GM19395 (cell line): ENCODE data around the gene ANAPC7.
"Not testable (repeated sequence)": the region's sequence is repeated elsewhere in the genome, so short reads cannot be mapped to it uniquely, and the experiment has no call there.

Source experiments
- ATAC-seq: cut with Tn5 transposase; IDR thresholded peaks from one replicate; pipeline ENCODE4 v1.9.1; 2021; ENCODE audit warnings: mild to moderate bottlenecking, moderate library complexity; ENCODE audit not compliant: unreplicated experiment

The ANAPC7 gene

GRCh38 chr12:110349514-110350151 lies 53.9 kb downstream of the ANAPC7 start:
- no peak for ATAC-seq

DNA sequence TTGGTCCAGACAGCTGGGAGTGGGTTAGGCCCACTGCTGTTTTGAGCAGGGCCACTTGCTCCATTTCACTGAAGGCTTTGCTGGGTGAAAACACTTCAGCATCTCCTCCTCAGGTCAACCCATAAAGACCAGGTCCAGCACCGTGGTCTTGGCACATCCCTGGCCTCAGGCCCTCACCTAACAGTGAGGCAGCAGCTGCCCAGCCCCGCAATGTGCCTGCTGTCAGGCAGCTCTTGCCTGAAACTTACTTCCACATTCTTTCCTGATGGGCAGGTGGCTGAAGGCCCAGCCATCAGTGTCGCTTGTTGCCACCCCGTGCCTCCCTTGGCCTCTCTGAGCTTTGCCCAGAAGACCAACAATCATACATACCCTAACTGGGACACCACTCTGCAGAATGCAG lies 54.4 kb downstream of the ANAPC7 start:
- no peak for ATAC-seq

DNA sequence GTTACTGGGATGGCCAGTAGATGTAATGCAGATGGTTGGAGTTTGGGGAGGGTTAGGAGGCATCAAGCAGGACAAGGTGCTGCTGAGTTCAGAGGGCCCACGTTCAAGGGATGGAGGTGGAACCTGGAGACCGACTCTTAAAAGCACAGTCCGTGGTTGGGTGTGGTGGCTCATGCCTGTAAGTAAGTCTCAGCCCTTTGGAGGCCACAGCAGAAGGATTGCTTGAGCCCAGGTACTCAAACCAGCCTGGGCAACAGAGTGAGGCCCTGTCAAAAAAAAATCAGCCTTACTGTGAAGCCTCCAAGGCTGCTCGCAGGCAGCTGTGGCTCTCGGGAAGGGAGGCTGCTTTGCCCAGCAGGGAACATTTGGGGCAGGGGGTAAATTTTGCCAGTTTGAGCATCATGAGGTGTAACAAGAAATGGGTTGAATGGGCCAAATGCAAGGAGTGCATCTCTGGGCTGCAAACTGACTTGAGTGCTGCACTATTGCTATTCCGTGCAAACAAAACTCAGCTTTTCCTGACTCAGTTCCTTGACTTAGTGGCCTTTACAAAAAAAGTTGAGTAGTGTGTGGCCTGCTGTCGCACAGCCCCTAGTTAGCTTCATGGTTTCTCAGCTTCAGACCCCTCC lies 55.0 kb downstream of the ANAPC7 start:
- ATAC-seq: no peak

- ATAC-seq: no peak
These were observed 55.7 kb downstream of the ANAPC7 start for GRCh38 chr12:110347767-110348166.

- no peak for ATAC-seq
These were observed 57.5 kb downstream of the ANAPC7 start for GRCh38 chr12:110345963-110346362.

- no peak for ATAC-seq
These were observed 58.3 kb downstream of the ANAPC7 start for GRCh38 chr12:110345176-110345661.

- ATAC-seq: no peak
These were observed 58.9 kb downstream of the ANAPC7 start for GRCh38 chr12:110344657-110345056.

DNA sequence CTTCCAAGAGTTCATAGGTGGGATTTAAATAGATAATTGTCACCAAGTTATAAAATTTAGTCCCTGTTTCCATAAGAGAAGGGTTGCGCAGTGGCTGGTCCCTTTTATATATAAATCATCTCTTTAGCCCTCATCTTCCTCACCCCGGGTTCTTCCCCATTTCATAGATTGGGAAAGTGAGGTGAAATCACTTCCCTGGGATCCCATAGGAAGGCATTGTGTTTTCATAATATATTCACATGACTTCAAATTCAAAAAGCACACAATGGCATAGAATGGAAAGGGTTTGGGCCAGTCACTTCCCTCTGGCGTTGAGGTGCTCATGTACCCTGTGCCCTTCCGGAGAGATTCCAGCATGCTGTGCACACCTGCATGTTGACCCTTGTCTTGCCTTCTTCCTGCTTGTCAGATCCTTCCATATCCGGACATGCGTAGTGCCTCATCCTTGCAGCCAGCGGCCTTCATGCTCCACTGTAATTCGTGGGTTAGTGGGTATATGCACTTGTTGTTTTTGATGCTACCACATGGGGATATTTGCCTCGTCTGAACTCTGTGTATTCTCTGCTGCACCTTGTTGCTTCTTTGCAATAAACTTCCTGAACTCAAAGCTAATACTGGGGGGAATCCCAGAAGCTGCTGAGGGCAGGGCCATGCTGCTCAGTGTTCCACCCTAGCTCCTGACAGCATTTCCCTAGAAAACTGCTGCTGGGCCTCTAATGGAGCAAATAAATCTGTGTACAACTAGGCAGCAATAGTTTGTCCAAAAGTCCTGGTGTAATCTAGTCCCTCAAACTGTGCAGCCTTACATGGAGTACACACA lies 59.6 kb downstream of the ANAPC7 start:
- no peak for ATAC-seq

- ATAC-seq: no peak
These were observed 60.4 kb downstream of the ANAPC7 start for GRCh38 chr12:110343114-110343513.

DNA sequence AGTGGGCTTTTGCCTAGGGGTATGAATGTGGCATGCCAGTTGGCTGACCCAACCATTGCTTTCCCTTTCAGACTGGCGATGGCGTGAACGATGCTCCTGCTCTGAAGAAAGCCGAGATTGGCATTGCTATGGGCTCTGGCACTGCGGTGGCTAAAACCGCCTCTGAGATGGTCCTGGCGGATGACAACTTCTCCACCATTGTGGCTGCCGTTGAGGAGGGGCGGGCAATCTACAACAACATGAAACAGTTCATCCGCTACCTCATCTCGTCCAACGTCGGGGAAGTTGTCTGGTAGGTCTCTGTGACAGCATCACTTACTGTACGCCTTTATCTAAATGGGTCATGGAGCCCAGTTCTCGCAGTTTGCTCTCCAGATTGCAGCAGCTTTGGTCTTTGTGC lies 61.4 kb downstream of the ANAPC7 start:
- ATAC-seq: no peak

DNA sequence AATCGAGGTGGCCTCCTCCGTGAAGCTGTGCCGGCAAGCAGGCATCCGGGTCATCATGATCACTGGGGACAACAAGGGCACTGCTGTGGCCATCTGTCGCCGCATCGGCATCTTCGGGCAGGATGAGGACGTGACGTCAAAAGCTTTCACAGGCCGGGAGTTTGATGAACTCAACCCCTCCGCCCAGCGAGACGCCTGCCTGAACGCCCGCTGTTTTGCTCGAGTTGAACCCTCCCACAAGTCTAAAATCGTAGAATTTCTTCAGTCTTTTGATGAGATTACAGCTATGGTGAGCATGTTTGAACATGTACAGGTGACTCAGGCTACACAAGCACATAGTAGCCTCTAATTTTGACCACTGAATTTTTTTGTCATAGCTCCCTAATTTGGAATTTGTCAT lies 62.8 kb downstream of the ANAPC7 start:
- no peak for ATAC-seq

DNA sequence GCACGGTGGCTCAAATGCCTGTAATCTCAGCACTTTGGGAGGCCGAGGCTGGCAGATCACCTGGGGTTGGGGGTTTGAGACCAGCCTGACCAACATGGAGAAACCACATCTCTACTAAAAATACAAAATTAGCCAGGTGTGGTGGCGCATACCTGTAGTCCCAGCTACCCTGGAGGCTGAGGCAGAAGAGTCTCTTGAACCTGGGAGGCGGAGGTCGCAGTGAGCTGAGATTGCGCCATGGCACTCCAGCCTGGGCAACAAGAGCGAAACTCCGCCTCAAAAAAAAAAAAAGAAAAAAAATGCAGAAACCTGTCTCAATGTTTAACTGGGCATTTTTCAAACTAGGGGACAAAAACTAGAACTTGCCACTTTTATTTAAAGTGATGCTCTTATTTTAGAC lies 63.2 kb downstream of the ANAPC7 start:
- ATAC-seq: not testable (repeated sequence)

GRCh38 chr12:110339184-110339952 lies 64.1 kb downstream of the ANAPC7 start:
- no peak for ATAC-seq

GRCh38 chr12:110338754-110339153 lies 64.8 kb downstream of the ANAPC7 start:
- ATAC-seq: no peak

DNA sequence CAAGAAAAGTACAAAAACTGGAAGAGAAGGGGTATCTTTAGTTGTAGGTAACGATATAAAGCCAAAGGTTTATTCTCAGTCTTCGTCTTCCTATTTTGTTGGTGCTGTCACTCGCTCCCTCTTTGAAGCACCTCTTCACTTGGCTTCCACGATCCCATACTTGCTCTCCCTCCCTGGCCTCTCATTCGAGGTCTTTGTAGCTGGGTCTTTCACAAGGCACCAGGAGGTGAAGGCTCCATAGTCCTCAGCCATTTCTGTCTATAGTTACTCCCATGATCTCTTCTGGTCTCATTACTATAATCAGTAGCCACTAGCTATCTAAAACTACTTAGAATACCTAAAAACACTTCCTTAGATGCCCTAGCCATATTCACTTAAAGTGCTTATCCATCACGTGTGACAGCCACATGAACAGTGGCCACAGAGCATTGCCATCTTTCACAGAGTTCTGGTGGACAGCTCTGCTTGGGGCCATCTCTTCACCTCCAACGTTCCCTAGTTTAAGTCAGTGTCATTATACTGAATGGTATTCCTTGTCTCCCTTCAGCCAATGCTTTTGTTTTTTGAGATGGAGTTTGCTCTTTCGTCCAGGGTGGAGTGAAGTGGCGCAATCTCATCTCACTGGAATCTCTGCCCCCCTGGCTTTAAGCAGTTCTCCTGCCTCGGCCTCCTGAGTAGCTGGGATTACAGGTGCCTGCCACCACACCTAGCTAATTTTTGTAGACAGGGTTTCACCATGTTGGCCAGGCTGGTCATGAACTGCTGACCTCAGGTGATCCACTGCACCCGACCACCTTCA lies 65.4 kb downstream of the ANAPC7 start:
- ATAC-seq: no peak

DNA sequence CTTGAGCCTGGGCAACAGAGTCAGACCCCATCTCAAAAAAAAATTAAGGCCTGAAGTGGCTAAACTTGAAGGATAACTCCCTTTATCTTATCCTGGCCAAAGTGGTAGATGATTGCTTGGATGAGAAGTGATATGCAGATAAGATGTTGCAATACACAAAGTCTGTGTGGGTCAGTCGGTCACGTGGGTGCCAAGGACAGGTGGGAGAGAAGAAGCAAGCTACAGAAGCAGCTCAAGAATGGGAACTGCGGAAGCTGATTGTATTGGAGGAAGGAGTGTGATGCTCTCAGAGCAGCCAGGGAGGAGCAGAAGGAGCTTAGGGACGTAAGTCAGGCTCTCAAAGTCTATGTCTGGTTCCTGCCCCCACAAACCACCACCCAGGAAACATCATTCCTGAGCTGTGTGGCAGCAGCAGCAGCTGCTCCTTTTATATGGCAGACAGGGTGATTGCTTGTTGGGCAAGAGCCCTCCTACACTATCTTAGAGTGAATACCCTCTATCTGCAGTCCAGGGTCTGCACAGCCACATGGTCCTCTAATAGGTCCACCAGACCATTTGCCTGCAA lies 67.9 kb downstream of the ANAPC7 start:
- no peak for ATAC-seq

- ATAC-seq: no peak
These were observed 70.3 kb downstream of the ANAPC7 start for GRCh38 chr12:110333201-110333600.

- no peak for ATAC-seq
These were observed 73.0 kb downstream of the ANAPC7 start for GRCh38 chr12:110330544-110330943.

DNA sequence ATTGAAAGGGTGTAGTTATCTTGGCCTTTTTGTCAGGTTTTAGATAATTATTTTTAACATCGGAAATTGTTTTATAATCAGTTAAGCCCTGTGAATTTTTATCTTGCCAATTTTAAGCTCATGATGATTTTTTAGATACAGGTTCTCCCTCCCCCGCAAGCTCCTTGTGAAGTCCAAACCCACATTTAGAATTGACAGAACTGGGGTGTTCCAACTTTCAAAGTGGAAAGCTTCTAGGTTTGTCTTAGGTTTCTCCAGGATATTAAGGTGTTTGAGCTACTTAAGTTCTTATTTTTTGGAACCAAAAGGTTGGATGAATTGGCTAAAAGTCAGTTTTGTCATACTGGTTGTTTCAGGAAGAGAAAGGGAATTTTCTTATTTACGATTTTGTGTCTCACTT lies 73.4 kb downstream of the ANAPC7 start:
- ATAC-seq: no peak

DNA sequence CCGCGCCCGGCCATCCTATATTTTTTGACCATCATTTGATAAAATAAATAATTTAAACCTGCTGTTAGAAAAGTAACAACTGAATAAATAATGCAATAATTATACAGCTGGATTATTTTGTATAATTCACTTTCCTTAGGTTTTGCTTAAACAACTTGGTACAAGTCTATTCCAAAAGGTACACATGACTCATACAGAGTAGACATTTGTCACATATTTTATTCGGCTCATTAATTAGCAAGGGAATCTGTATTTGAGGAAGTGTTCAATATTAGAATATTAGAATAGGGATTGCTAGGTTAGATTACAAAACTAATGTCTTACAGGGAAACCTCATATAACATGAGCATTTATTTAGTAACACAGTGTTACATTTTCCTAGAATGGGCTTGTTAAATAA lies 73.8 kb downstream of the ANAPC7 start:
- no peak for ATAC-seq
